ENCODE results near the gene RHBDL1.

DNA sequence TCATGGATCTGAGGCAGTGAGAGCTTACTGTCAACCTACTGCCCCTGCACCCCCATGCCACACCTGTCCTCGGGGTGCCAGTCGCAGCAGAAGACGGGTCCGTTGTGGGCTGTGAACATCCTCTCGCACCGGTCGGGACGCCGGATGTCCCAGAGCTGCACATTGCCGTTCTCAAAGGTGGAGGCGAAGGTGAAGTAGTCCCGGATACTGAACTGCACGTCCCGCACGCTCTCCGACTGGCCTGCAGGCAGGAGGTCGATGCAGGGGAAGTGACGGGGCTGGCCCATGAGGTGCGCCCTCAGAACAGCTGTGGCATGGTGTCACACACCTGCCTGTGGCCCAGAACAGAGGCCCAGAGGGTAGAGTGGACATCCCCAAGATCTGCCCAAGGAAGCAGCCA, 12.0 kb downstream of the RHBDL1 start:
- TF ChIP-seq CEBPB (IDR thresholded peaks at IDR 0.05) (no peak), EP300 (IDR thresholded peaks at IDR 0.05; ENCODE audit: borderline replicate concordance) (no peak), EGR1 (IDR thresholded peaks at IDR 0.05) (no peak), TAF1 (IDR thresholded peaks at IDR 0.05; ENCODE audit: low read depth) (no peak), FOXM1 (IDR thresholded peaks at IDR 0.05; ENCODE audit: borderline replicate concordance, low read depth) (no peak), TCF12 (IDR thresholded peaks at IDR 0.05; ENCODE audit: low read depth) (no peak), CREB1 (IDR thresholded peaks at IDR 0.05; ENCODE audit: low read depth) (no peak), YY1 (IDR thresholded peaks at IDR 0.05; ENCODE audit: low read depth) (no peak), REST (IDR thresholded peaks at IDR 0.05; ENCODE audit: low read depth) (no peak), MAX (IDR thresholded peaks at IDR 0.05) (no peak), NFIC (IDR thresholded peaks at IDR 0.05) (no peak), RAD21 (IDR thresholded peaks at IDR 0.05; ENCODE audit: low read depth) (no peak), ZBTB7A (IDR thresholded peaks at IDR 0.05; ENCODE audit: low read depth) (no peak), USF1 (IDR thresholded peaks at IDR 0.05) (no peak)

Data from Ishikawa (cell line).